ENCODE results near the gene SPATC1L.

DNA sequence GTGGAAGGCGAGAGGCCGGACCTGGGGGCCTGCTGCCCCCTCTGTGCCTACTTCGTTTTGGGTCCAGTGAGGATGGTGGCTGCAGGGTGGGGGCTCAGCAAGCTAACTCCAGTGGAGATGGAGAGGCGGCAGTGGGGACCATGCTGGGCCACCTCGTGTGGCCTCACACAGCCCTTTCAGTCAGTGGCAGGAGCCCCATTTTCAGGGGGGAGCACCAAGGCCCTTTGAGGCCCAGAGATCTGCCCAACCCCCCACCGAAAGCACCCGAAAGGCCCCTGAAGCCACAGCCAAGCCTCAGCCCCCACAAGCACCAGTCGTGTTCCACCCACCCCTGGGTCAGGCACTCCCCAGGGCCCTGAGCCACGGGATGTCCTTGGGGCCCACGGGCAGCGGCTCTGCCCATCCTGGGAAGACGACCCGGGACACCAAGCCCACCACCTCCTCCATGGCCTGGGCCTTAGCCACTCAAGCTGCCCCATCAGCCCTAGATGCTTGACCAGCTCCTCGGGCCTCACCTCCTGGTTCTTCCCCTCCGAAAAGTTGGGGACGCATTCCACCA, 29.2 kb downstream of the SPATC1L start:
- no peak for TF ChIP-seq RARB (CRISPR knock-in tag; IDR thresholded peaks at IDR 0.05)
- TF ChIP-seq, protein P1, sequence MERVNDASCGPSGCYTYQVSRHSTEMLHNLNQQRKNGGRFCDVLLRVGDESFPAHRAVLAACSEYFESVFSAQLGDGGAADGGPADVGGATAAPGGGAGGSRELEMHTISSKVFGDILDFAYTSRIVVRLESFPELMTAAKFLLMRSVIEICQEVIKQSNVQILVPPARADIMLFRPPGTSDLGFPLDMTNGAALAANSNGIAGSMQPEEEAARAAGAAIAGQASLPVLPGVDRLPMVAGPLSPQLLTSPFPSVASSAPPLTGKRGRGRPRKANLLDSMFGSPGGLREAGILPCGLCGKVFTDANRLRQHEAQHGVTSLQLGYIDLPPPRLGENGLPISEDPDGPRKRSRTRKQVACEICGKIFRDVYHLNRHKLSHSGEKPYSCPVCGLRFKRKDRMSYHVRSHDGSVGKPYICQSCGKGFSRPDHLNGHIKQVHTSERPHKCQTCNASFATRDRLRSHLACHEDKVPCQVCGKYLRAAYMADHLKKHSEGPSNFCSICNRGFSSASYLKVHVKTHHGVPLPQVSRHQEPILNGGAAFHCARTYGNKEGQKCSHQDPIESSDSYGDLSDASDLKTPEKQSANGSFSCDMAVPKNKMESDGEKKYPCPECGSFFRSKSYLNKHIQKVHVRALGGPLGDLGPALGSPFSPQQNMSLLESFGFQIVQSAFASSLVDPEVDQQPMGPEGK (CRISPR knock-in tag; IDR thresholded peaks at IDR 0.05; ENCODE audit: borderline replicate concordance), result no peak
- TF ChIP-seq ARNTL (CRISPR knock-in tag; IDR thresholded peaks at IDR 0.05; ENCODE audit: borderline replicate concordance, low read depth), result no peak
- no peak for TF ChIP-seq ZFP30 (CRISPR knock-in tag; IDR thresholded peaks at IDR 0.05)
- TF ChIP-seq, protein P2, sequence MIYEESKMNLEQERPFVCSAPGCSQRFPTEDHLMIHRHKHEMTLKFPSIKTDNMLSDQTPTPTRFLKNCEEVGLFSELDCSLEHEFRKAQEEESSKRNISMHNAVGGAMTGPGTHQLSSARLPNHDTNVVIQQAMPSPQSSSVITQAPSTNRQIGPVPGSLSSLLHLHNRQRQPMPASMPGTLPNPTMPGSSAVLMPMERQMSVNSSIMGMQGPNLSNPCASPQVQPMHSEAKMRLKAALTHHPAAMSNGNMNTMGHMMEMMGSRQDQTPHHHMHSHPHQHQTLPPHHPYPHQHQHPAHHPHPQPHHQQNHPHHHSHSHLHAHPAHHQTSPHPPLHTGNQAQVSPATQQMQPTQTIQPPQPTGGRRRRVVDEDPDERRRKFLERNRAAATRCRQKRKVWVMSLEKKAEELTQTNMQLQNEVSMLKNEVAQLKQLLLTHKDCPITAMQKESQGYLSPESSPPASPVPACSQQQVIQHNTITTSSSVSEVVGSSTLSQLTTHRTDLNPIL (CRISPR knock-in tag; IDR thresholded peaks at IDR 0.05; ENCODE audit: low read depth), result no peak
- TF ChIP-seq ZNF70 (CRISPR knock-in tag; IDR thresholded peaks at IDR 0.05), result no peak
- TF ChIP-seq TOX (CRISPR knock-in tag; IDR thresholded peaks at IDR 0.05; ENCODE audit: borderline replicate concordance), result no peak
- no peak for TF ChIP-seq SNAI2 (CRISPR knock-in tag; IDR thresholded peaks at IDR 0.05)
- no peak for TF ChIP-seq TCF4 (CRISPR knock-in tag; IDR thresholded peaks at IDR 0.05; ENCODE audit: borderline replicate concordance)
- TF ChIP-seq, protein P3, sequence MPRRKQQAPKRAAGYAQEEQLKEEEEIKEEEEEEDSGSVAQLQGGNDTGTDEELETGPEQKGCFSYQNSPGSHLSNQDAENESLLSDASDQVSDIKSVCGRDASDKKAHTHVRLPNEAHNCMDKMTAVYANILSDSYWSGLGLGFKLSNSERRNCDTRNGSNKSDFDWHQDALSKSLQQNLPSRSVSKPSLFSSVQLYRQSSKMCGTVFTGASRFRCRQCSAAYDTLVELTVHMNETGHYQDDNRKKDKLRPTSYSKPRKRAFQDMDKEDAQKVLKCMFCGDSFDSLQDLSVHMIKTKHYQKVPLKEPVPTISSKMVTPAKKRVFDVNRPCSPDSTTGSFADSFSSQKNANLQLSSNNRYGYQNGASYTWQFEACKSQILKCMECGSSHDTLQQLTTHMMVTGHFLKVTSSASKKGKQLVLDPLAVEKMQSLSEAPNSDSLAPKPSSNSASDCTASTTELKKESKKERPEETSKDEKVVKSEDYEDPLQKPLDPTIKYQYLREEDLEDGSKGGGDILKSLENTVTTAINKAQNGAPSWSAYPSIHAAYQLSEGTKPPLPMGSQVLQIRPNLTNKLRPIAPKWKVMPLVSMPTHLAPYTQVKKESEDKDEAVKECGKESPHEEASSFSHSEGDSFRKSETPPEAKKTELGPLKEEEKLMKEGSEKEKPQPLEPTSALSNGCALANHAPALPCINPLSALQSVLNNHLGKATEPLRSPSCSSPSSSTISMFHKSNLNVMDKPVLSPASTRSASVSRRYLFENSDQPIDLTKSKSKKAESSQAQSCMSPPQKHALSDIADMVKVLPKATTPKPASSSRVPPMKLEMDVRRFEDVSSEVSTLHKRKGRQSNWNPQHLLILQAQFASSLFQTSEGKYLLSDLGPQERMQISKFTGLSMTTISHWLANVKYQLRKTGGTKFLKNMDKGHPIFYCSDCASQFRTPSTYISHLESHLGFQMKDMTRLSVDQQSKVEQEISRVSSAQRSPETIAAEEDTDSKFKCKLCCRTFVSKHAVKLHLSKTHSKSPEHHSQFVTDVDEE (CRISPR knock-in tag; IDR thresholded peaks at IDR 0.05), result no peak
